A673 (cell line): ENCODE data around the gene TMEM125. TPM values are rescaled to one million over a fixed set of nuclear protein-coding genes. Genes with fewer than 3 reads are reported as not detected.

ENCODE experiments used
- BruUV-seq: library from RNA; stranded (reverse); fragments of 400-500 nt; replicated peaks from 2 replicates; lab custom pipeline; 2021; lab: Mats Ljungman, UMichigan
- CTCF ChIA-PET: fragments of 300-600 bp; sonication (Branson Sonifier 250); formaldehyde crosslinking; loops from one replicate; lab custom pipeline; 2022; ENCODE audit warnings: antibody characterized with exemption; lab: Charles Lee
- POLR2A ChIA-PET: fragments of 300-600 bp; sonication (Branson Sonifier 250); formaldehyde crosslinking; loops from one replicate; lab custom pipeline; 2022; ENCODE audit warnings: antibody characterized with exemption; ENCODE audit not compliant: low non-redundant PET; lab: Charles Lee
- DNase-seq: peaks from one replicate; pipeline ENCODE4 v3.0.0-alpha.2; 2015; ENCODE audit warnings: low spot score
- H3K27ac ChIP-seq: fragments of 200-600 bp; sonication (generic); 2 replicates; pipeline ENCODE4 v1.5.1; 2016; ENCODE audit warnings: mixed run types, low read depth, mild to moderate bottlenecking, mixed read lengths, antibody characterized with exemption, low read length; ENCODE audit not compliant: poor library complexity, severe bottlenecking
- H3K27me3 ChIP-seq: fragments of 200-600 bp; sonication (generic); replicated peaks from 2 replicates; pipeline ENCODE4 v1.6.1; 2017; ENCODE audit warnings: mixed run types, low read depth, mild to moderate bottlenecking, mixed read lengths, antibody characterized with exemption, low read length; ENCODE audit not compliant: insufficient read depth, poor library complexity
- H3K36me3 ChIP-seq: fragments of 200-600 bp; sonication (generic); 2 replicates; pipeline ENCODE4 v1.6.1; 2016; ENCODE audit warnings: mixed run types, mild to moderate bottlenecking, mixed read lengths, antibody characterized with exemption, low read length; ENCODE audit not compliant: insufficient read depth, poor library complexity, severe bottlenecking
- H3K4me1 ChIP-seq: fragments of 200-600 bp; sonication (generic); 2 replicates; pipeline ENCODE4 v1.6.1; 2017; ENCODE audit warnings: mixed run types, mild to moderate bottlenecking, mixed read lengths, antibody characterized with exemption, low read length; ENCODE audit not compliant: insufficient read depth, poor library complexity, severe bottlenecking
- H3K4me3 ChIP-seq: fragments of 200-600 bp; sonication (generic); 2 replicates; pipeline ENCODE4 v1.5.1; 2016; ENCODE audit warnings: low read depth, mixed run types, mild to moderate bottlenecking, mixed read lengths, low read length; ENCODE audit not compliant: poor library complexity, severe bottlenecking
- H3K9me3 ChIP-seq: fragments of 200-600 bp; sonication (generic); 2 replicates; pipeline ENCODE4 v1.6.1; 2016; ENCODE audit warnings: mixed run types, low read depth, mild to moderate bottlenecking, mixed read lengths, antibody characterized with exemption, low read length; ENCODE audit not compliant: poor library complexity, severe bottlenecking
- EZH2 ChIP-seq: fragments of 200-600 bp; sonication (generic); IDR thresholded peaks from 2 replicates; pipeline ENCODE4 v1.6.1; 2017; ENCODE audit warnings: borderline replicate concordance, low read depth, mild to moderate bottlenecking, mixed read lengths, antibody characterized with exemption, low read length; ENCODE audit not compliant: poor library complexity, severe bottlenecking
- intact Hi-C: fragments of 100-400 bp; cut with micrococcal nuclease; formaldehyde crosslinking; loops from one replicate; pipeline ENCODE4 v1.10.0; 2022; ENCODE audit not compliant: unreplicated experiment
- total RNA-seq: library from RNA; stranded (reverse); gene quantifications from 2 replicates; pipeline ENCODE4 v1.2.3, GENCODE V29; 2021
- TF ChIP-seq, protein P1 (sequence below): fragments of 300-800, 200-600 bp; sonication (generic); conservative IDR thresholded peaks from 2 replicates; pipeline ENCODE4 v1.5.1; 2017; ENCODE audit warnings: low read depth, mild to moderate bottlenecking, antibody characterized with exemption, low read length, moderate library complexity, mixed read lengths

TMEM125 gene
- total RNA-seq, 1 experiment from 2014 or later = not detected

- no peaks in the 10 kb centered on the region for H3K9me3 ChIP-seq
- no peaks in the 10 kb centered on the region for H3K36me3 ChIP-seq
- H3K27ac ChIP-seq = no peak overlapping the region
- H3K4me1 ChIP-seq = no peaks in the 10 kb centered on the region
- POLR2A ChIA-PET = no interaction called here
- no TSS peak for BruUV-seq
- no peaks in the 10 kb centered on the region for H3K27me3 ChIP-seq
- no peak overlapping the region for H3K4me3 ChIP-seq
- intact Hi-C loops = no loop called here
- no peak for DNase-seq
- no peak for TF ChIP-seq EZH2
- TF ChIP-seq, protein P1, sequence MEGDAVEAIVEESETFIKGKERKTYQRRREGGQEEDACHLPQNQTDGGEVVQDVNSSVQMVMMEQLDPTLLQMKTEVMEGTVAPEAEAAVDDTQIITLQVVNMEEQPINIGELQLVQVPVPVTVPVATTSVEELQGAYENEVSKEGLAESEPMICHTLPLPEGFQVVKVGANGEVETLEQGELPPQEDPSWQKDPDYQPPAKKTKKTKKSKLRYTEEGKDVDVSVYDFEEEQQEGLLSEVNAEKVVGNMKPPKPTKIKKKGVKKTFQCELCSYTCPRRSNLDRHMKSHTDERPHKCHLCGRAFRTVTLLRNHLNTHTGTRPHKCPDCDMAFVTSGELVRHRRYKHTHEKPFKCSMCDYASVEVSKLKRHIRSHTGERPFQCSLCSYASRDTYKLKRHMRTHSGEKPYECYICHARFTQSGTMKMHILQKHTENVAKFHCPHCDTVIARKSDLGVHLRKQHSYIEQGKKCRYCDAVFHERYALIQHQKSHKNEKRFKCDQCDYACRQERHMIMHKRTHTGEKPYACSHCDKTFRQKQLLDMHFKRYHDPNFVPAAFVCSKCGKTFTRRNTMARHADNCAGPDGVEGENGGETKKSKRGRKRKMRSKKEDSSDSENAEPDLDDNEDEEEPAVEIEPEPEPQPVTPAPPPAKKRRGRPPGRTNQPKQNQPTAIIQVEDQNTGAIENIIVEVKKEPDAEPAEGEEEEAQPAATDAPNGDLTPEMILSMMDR = no peak
- CTCF ChIA-PET = no interaction called here
These were observed 32.4 kb downstream of the TMEM125 start for GRCh38 chr1:43302201-43302600.

- Histone ChIP-seq H3K36me3 (no peaks in the 10 kb centered on the region), H3K27ac (no peak overlapping the region), H3K4me3 (no peak overlapping the region), H3K4me1 (no peaks in the 10 kb centered on the region), H3K27me3 (no peaks in the 10 kb centered on the region), H3K9me3 (no peaks in the 10 kb centered on the region)
- ChIA-PET POLR2A (no interaction called here), CTCF (no interaction called here)
- intact Hi-C loops = no loop called here
- BruUV-seq = no TSS peak
- DNase-seq = no peak
- no peak for TF ChIP-seq EZH2
These were observed 33.1 kb downstream of the TMEM125 start for GRCh38 chr1:43302721-43303470.

GRCh38 chr1:43303471-43304313 is 33.9 kb downstream of the TMEM125 start:
- DNase-seq = no peak
- H3K27ac ChIP-seq = no peak overlapping the region
- TF ChIP-seq, protein P1 = no peak
- no peak for TF ChIP-seq EZH2

More at GRCh38 chr1:43303471-43304313, 33.9 kb downstream of the TMEM125 start:
- Histone ChIP-seq H3K36me3 (no peaks in the 10 kb centered on the region), H3K9me3 (no peaks in the 10 kb centered on the region), H3K27me3 (no peaks in the 10 kb centered on the region), H3K4me1 (no peaks in the 10 kb centered on the region), H3K4me3 (no peak overlapping the region)
- ChIA-PET POLR2A (no interaction called here), CTCF (no interaction called here)
- BruUV-seq = no TSS peak
- intact Hi-C loops = no loop called here
